ENCODE data around the gene AASDH. TPM values are rescaled to one million over a fixed set of nuclear protein-coding genes. Genes with fewer than 3 reads are reported as not detected.

AASDH gene
- total and polyA plus RNA-seq, 2 of the 13 experiments (the other 11 are each of a cell fraction or from before 2014, with no cell fraction given) = 12.6 to 14.1 TPM

DNA sequence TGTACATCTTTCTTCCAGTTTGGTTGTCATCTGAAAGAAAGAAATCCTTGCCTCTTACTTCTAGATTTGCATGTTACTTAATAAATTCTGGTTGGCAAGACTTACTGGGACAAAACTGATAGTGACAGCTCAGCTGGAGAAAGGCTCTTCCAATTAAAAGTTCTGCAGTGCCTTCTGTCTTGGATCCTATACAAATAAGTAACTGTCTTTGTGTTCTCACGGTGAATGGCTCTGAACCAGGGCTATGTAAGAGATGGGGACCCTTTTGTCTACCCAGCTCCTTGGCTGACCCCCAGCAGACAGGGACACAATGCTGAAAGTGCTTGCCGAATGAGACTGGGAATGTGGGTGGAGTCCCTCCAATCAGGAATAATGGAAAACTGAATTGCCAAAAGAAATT is 89.5 kb downstream of the AASDH start:
- H3K79me2 ChIP-seq (ENCODE audit: insufficient read depth, low read length) = no peaks in the 10 kb centered on the region
- intact Hi-C loops (cut with micrococcal nuclease; ENCODE audit: unreplicated experiment) (no loop called here), in situ Hi-C loops (cut with HindIII; ENCODE audit: extremely low pct_ligation_motif_present, low pct_unique_long_range_greater_than_20kb) (loop anchor here (5.0 kb wide), 1 partner anchor 165 kb away; no protein-coding TSS in a partner anchor)
- no peaks in the 10 kb centered on the region for H3K9me3 ChIP-seq (ENCODE audit: low read length)
- no peak overlapping the region for H3K4me3 ChIP-seq (replicated peaks in 1 of 3; ENCODE audit: insufficient read depth in 1 of 3, low read depth in 2 of 3, low read length in 3 of 3)
- TF ChIP-seq, protein P1, sequence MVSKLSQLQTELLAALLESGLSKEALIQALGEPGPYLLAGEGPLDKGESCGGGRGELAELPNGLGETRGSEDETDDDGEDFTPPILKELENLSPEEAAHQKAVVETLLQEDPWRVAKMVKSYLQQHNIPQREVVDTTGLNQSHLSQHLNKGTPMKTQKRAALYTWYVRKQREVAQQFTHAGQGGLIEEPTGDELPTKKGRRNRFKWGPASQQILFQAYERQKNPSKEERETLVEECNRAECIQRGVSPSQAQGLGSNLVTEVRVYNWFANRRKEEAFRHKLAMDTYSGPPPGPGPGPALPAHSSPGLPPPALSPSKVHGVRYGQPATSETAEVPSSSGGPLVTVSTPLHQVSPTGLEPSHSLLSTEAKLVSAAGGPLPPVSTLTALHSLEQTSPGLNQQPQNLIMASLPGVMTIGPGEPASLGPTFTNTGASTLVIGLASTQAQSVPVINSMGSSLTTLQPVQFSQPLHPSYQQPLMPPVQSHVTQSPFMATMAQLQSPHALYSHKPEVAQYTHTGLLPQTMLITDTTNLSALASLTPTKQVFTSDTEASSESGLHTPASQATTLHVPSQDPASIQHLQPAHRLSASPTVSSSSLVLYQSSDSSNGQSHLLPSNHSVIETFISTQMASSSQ (IDR thresholded peaks at IDR 0.05; ENCODE audit: low read depth) = no peak
- TF ChIP-seq, protein P1 (CRISPR knock-in tag; IDR thresholded peaks at IDR 0.05; ENCODE audit: borderline replicate concordance) = no peak
- TF ChIP-seq ZFP90 (CRISPR knock-in tag; IDR thresholded peaks at IDR 0.05; ENCODE audit: borderline replicate concordance) (no peak), ETV6 (CRISPR knock-in tag; conservative IDR thresholded peaks at IDR 0.05) (no peak), XBP1 (CRISPR knock-in tag; IDR thresholded peaks at IDR 0.05) (no peak), ZNF788 (CRISPR knock-in tag; IDR thresholded peaks at IDR 0.05; ENCODE audit: borderline replicate concordance) (no peak), SALL2 (CRISPR knock-in tag; IDR thresholded peaks at IDR 0.05) (no peak), ARNTL (CRISPR knock-in tag; IDR thresholded peaks at IDR 0.05) (no peak), ETV5 (CRISPR knock-in tag; IDR thresholded peaks at IDR 0.05; ENCODE audit: borderline replicate concordance) (no peak), TEF (CRISPR knock-in tag; IDR thresholded peaks at IDR 0.05) (no peak), ZNF543 (CRISPR knock-in tag; IDR thresholded peaks at IDR 0.05) (no peak)
- TF ChIP-seq, protein P2, sequence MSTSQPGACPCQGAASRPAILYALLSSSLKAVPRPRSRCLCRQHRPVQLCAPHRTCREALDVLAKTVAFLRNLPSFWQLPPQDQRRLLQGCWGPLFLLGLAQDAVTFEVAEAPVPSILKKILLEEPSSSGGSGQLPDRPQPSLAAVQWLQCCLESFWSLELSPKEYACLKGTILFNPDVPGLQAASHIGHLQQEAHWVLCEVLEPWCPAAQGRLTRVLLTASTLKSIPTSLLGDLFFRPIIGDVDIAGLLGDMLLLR (CRISPR knock-in tag; IDR thresholded peaks at IDR 0.05) = no peak
- H3K27ac ChIP-seq (ENCODE audit: extremely low read length, insufficient read depth, low read length) = no peak overlapping the region
- no TSS peak for BruUV-seq (replicated peaks)
- H2AFZ ChIP-seq (ENCODE audit: low read length) = no peak overlapping the region
- no peaks in the 10 kb centered on the region for H3K27me3 ChIP-seq (ENCODE audit: control insufficient read depth in 1 of 2, insufficient read depth in 2 of 2, low read length in 2 of 2)
- ATAC-seq = no peak
- ChIA-PET CTCF (ENCODE audit: low intra/inter-chr PET ratio, low total read pairs) (no interaction called here), POLR2A (no interaction called here)
- 90% methylated on average over 2 of the region's 2 CpGs for WGBS (ENCODE audit: low lambda C conversion rate)
- H3K4me1 ChIP-seq (ENCODE audit: insufficient read depth, low read length) = peaks cover 14% of the 10 kb centered on the region
- no peak overlapping the region for H3K9ac ChIP-seq (ENCODE audit: insufficient read depth, low read depth, low read length)
- no peaks in the 10 kb centered on the region for H3K36me3 ChIP-seq (replicated peaks in 1 of 2; ENCODE audit: control insufficient read depth in 1 of 2, insufficient read depth in 2 of 2, low read length in 2 of 2)
- DNase-seq (ENCODE audit: low spot score) = no peak
- no peaks in the 10 kb centered on the region for H4K20me1 ChIP-seq (ENCODE audit: insufficient read depth, low read length)
- FAIRE-seq = no peak
- H3K4me2 ChIP-seq (ENCODE audit: low read depth, low read length) = no peak overlapping the region

All from HepG2 (cell line).